ENCODE results near the gene ZNF385B.

Gene ZNF385B

GRCh38 chr2:179606141-179606540 is 255.3 kb downstream of the ZNF385B start:
- no peaks in the 10 kb centered on the region for H3K4me1 Mint-ChIP-seq (ENCODE audit: low read depth)
- H3K27ac Mint-ChIP-seq, result no peak overlapping the region
- no peak overlapping the region for H3K4me3 Mint-ChIP-seq
- H3K36me3 Mint-ChIP-seq (ENCODE audit: low read depth), result no peaks in the 10 kb centered on the region
- H3K27me3 Mint-ChIP-seq (ENCODE audit: low read depth), result no peaks in the 10 kb centered on the region
- H3K9me3 Mint-ChIP-seq, result no peaks in the 10 kb centered on the region

GRCh38 chr2:179605341-179605740 is 256.1 kb downstream of the ZNF385B start:
- Mint-ChIP-seq H3K4me1 (ENCODE audit: low read depth) (no peaks in the 10 kb centered on the region), H3K9me3 (no peaks in the 10 kb centered on the region), H3K36me3 (ENCODE audit: low read depth) (no peaks in the 10 kb centered on the region), H3K4me3 (no peak overlapping the region), H3K27ac (no peak overlapping the region), H3K27me3 (ENCODE audit: low read depth) (no peaks in the 10 kb centered on the region)

DNA sequence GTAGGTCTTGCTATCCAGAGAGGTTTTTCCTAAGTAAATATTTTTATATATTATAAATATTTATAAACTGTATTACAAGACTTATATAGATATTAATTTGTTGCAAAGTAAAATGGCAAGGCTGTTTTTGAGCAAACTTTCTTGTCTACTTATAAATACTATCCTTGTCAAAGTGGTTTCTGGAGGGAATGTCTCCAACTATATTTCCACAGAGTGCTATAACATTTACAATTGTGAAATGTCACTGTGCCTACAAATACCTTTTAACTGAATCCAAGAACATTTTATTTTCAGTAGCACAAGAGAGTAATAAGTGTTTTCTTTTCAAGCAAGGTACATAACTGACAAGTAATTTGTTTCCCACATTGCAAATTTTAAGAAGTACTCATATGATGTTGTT is 256.8 kb downstream of the ZNF385B start:
- Mint-ChIP-seq H3K4me1 (ENCODE audit: low read depth) (no peaks in the 10 kb centered on the region), H3K27me3 (ENCODE audit: low read depth) (no peaks in the 10 kb centered on the region), H3K36me3 (ENCODE audit: low read depth) (no peaks in the 10 kb centered on the region), H3K9me3 (no peaks in the 10 kb centered on the region), H3K4me3 (no peak overlapping the region), H3K27ac (no peak overlapping the region)

- no peaks in the 10 kb centered on the region for H3K9me3 Mint-ChIP-seq
- no peaks in the 10 kb centered on the region for H3K36me3 Mint-ChIP-seq (ENCODE audit: low read depth)
- no peak overlapping the region for H3K4me3 Mint-ChIP-seq
- H3K4me1 Mint-ChIP-seq (ENCODE audit: low read depth), result no peaks in the 10 kb centered on the region
- H3K27me3 Mint-ChIP-seq (ENCODE audit: low read depth), result no peaks in the 10 kb centered on the region
- no peak overlapping the region for H3K27ac Mint-ChIP-seq
These were observed 259.0 kb downstream of the ZNF385B start for GRCh38 chr2:179602452-179602851.

GRCh38 chr2:179596018-179596417 is 265.4 kb downstream of the ZNF385B start:
- no peak overlapping the region for H3K4me3 Mint-ChIP-seq
- no peak overlapping the region for H3K27ac Mint-ChIP-seq
- no peaks in the 10 kb centered on the region for H3K36me3 Mint-ChIP-seq (ENCODE audit: low read depth)
- no peaks in the 10 kb centered on the region for H3K27me3 Mint-ChIP-seq (ENCODE audit: low read depth)
- no peaks in the 10 kb centered on the region for H3K9me3 Mint-ChIP-seq
- no peaks in the 10 kb centered on the region for H3K4me1 Mint-ChIP-seq (ENCODE audit: low read depth)

- Mint-ChIP-seq H3K4me3 (no peak overlapping the region), H3K9me3 (no peaks in the 10 kb centered on the region), H3K4me1 (ENCODE audit: low read depth) (no peaks in the 10 kb centered on the region)
These were observed 266.1 kb downstream of the ZNF385B start for GRCh38 chr2:179595284-179595683.

GRCh38 chr2:179594268-179595112 is 266.9 kb downstream of the ZNF385B start:
- Mint-ChIP-seq H3K27ac (no peak overlapping the region), H3K4me1 (ENCODE audit: low read depth) (no peaks in the 10 kb centered on the region), H3K36me3 (ENCODE audit: low read depth) (no peaks in the 10 kb centered on the region), H3K4me3 (no peak overlapping the region), H3K9me3 (no peaks in the 10 kb centered on the region), H3K27me3 (ENCODE audit: low read depth) (no peaks in the 10 kb centered on the region)

More at GRCh38 chr2:179595284-179595683, 266.1 kb downstream of the ZNF385B start:
- Mint-ChIP-seq H3K27ac (no peak overlapping the region), H3K27me3 (ENCODE audit: low read depth) (no peaks in the 10 kb centered on the region), H3K36me3 (ENCODE audit: low read depth) (no peaks in the 10 kb centered on the region)

DNA sequence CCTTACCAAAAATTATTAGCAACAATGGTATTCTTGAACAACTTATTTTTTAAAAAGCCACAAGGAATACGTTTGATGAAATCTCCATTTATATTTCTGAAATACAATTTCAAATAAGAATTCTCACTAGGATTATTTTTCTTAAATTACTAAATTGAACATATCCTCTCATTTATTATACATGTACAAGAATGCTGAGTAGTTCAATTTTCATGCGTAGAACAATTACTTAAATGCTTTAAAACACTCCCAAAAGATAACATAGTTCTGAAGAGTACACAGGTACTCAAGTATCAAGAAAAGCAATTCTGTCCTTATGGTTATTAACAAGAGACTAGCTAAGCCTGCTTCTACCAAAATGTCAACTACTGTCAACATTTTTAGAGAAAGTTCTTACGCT is 268.1 kb downstream of the ZNF385B start:
- H3K27me3 Mint-ChIP-seq (ENCODE audit: low read depth), result no peaks in the 10 kb centered on the region
- H3K36me3 Mint-ChIP-seq (ENCODE audit: low read depth), result no peaks in the 10 kb centered on the region
- H3K4me3 Mint-ChIP-seq, result no peak overlapping the region
- H3K27ac Mint-ChIP-seq, result no peak overlapping the region
- no peaks in the 10 kb centered on the region for H3K9me3 Mint-ChIP-seq
- H3K4me1 Mint-ChIP-seq (ENCODE audit: low read depth), result no peaks in the 10 kb centered on the region

- Mint-ChIP-seq H3K9me3 (no peaks in the 10 kb centered on the region), H3K4me3 (no peak overlapping the region), H3K27me3 (ENCODE audit: low read depth) (no peaks in the 10 kb centered on the region), H3K27ac (no peak overlapping the region), H3K36me3 (ENCODE audit: low read depth) (no peaks in the 10 kb centered on the region), H3K4me1 (ENCODE audit: low read depth) (no peaks in the 10 kb centered on the region)
These were observed 269.1 kb downstream of the ZNF385B start for GRCh38 chr2:179592167-179592936.

- Mint-ChIP-seq H3K4me3 (no peak overlapping the region), H3K27ac (no peak overlapping the region), H3K4me1 (ENCODE audit: low read depth) (no peaks in the 10 kb centered on the region), H3K36me3 (ENCODE audit: low read depth) (no peaks in the 10 kb centered on the region), H3K27me3 (ENCODE audit: low read depth) (no peaks in the 10 kb centered on the region), H3K9me3 (no peaks in the 10 kb centered on the region)
These were observed 269.7 kb downstream of the ZNF385B start for GRCh38 chr2:179591690-179592089.

- H3K27me3 Mint-ChIP-seq (ENCODE audit: low read depth), result no peaks in the 10 kb centered on the region
- no peak overlapping the region for H3K27ac Mint-ChIP-seq
- H3K9me3 Mint-ChIP-seq, result no peaks in the 10 kb centered on the region
- no peaks in the 10 kb centered on the region for H3K4me1 Mint-ChIP-seq (ENCODE audit: low read depth)
- H3K36me3 Mint-ChIP-seq (ENCODE audit: low read depth), result no peaks in the 10 kb centered on the region
- no peak overlapping the region for H3K4me3 Mint-ChIP-seq
These were observed 272.8 kb downstream of the ZNF385B start for GRCh38 chr2:179588486-179589145.

DNA sequence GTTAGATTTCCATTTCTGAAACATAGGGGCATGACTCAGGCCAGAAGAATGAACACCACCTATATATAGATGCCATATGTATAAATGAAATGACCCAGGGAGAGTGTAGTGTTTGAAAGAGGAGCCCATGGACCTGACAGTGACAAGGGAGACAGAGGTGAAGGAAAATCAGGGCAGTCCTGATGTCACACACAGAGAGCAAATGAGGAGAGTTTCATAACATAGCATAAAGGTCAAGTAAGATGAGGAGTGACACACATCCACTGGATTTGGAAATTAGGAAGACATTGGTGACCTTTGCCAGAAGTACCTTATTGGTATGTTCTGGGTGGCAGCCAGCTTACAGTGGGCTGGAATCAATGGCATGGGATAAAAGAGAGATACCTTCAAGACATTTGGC is 276.7 kb downstream of the ZNF385B start:
- Mint-ChIP-seq H3K4me3 (no peak overlapping the region), H3K27ac (no peak overlapping the region), H3K27me3 (ENCODE audit: low read depth) (no peaks in the 10 kb centered on the region), H3K9me3 (no peaks in the 10 kb centered on the region), H3K36me3 (ENCODE audit: low read depth) (no peaks in the 10 kb centered on the region), H3K4me1 (ENCODE audit: low read depth) (no peaks in the 10 kb centered on the region)

GRCh38 chr2:179581605-179582004 is 279.8 kb downstream of the ZNF385B start:
- no peak overlapping the region for H3K27ac Mint-ChIP-seq
- no peaks in the 10 kb centered on the region for H3K9me3 Mint-ChIP-seq
- H3K4me3 Mint-ChIP-seq, result no peak overlapping the region
- H3K27me3 Mint-ChIP-seq (ENCODE audit: low read depth), result no peaks in the 10 kb centered on the region
- no peaks in the 10 kb centered on the region for H3K36me3 Mint-ChIP-seq (ENCODE audit: low read depth)
- H3K4me1 Mint-ChIP-seq (ENCODE audit: low read depth), result no peaks in the 10 kb centered on the region

DNA sequence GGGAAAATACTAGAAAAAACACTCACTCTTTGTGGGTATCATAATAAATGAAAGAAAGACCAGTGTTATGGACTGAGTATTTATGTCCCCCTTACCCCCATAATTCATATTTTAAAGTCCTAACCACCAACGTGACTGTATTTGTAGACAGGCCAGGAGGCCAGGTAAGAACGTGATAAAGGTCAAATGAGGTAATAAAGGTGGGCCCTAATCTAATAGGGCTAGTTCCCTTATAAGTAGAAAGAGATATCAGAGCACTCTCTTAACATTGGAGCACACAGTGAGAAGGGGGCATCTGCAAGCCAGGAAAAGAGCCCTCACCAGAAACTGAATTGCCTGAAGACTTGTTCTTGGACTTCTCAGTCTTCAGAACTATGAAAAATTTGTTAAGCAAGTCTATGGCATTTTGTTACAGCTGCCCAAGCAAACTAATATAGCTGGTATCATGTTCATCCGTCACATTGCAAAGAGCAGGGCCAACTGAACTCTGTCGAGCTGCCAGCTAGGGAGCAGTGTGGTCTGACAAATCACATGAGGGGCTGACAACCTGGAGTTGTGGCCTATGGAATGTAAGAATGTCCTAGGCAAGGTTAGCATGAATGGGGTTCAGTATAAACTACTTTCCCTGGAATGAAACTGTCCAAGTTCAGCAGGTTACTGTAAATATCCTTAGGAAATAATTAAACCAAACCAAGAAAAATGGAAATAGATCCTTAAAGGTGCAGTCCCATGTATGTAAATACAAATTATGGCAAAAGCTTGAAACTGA is 280.9 kb downstream of the ZNF385B start:
- Mint-ChIP-seq H3K27me3 (ENCODE audit: low read depth) (no peaks in the 10 kb centered on the region), H3K4me3 (no peak overlapping the region), H3K36me3 (ENCODE audit: low read depth) (no peaks in the 10 kb centered on the region), H3K27ac (no peak overlapping the region), H3K4me1 (ENCODE audit: low read depth) (no peaks in the 10 kb centered on the region), H3K9me3 (no peaks in the 10 kb centered on the region)

Measured in T-helper 1 cell treated with Interleukin-12 subunit alpha and Interleukin-12 subunit beta and Interleukin-4 antibody, amounts not matched to agents 30 μg/mL and 1 μg/mL, for 36 hours (primary cell).